Vagina (tissue), 2 donors: ENCODE data around the gene GJA5. TPM values are rescaled to one million over a fixed set of nuclear protein-coding genes. Genes with fewer than 3 reads are reported as not detected.

ENCODE experiments used
- DNase-seq, 2 donors: peaks; one replicate each; pipeline ENCODE4 v3.0.0-alpha.2; 2017; ENCODE audit errors: extremely low spot score in 2 of 2
- H3K27ac ChIP-seq: fragments of 200-600 bp; sonication (generic); one replicate; pipeline ENCODE4 v1.5.1; 2019
- H3K27me3 ChIP-seq: fragments of 200-600 bp; sonication (generic); one replicate; pipeline ENCODE4 v1.5.1; 2019
- H3K36me3 ChIP-seq, 2 donors: fragments of 200-600 bp; sonication (generic); one replicate each; pipeline ENCODE4 v1.5.1; 2017 to 2019
- H3K4me1 ChIP-seq: fragments of 200-600 bp; sonication (generic); one replicate; pipeline ENCODE4 v1.5.1; 2019
- H3K4me3 ChIP-seq, 2 donors: fragments of 200-600 bp; sonication (generic); 1 replicate in 1 of 2; 2 replicates in 1 of 2; pipeline ENCODE4 v1.5.1; 2016 to 2019
- H3K9me3 ChIP-seq: fragments of 200-600 bp; sonication (generic); one replicate; pipeline ENCODE4 v1.5.1; 2019
- CTCF ChIP-seq, 3 experiments: fragments of 450-650 bp in 2 of 3; fragments of 200-600 bp in 1 of 3; sonication (generic) in 1 of 3; IDR thresholded peaks; one replicate each; pipeline ENCODE4 v1.5.1; 2017 to 2019; ENCODE audit warnings: antibody characterized with exemption in 3 of 3, mild to moderate bottlenecking in 2 of 3, moderate library complexity in 2 of 3
- POLR2A ChIP-seq, 2 donors: fragments of 450-650 bp; IDR thresholded peaks; one replicate each; pipeline ENCODE4 v1.6.1; 2017; ENCODE audit warnings: antibody characterized with exemption in 2 of 2, mild to moderate bottlenecking in 2 of 2, moderate library complexity in 2 of 2
- POLR2AphosphoS5 ChIP-seq, 2 donors: sonication (generic); formaldehyde crosslinking; IDR thresholded peaks; one replicate each; pipeline ENCODE4 v1.9.0; 2017; ENCODE audit warnings: antibody characterized with exemption in 2 of 2, mild to moderate bottlenecking in 2 of 2, low read depth in 1 of 2; ENCODE audit not compliant: insufficient read depth in 1 of 2
- intact Hi-C: fragments of 100-400 bp; cut with DNase I; formaldehyde crosslinking; loops from one replicate; pipeline ENCODE4 v1.15.1; 2023
- total RNA-seq: library from RNA; depleted of rRNA; stranded (reverse); fragments of >200 nt; gene quantifications from one replicate; pipeline ENCODE4 v1.2.3, GENCODE V29; 2016

Gene GJA5
- 11.5 TPM for total RNA-seq

DNA sequence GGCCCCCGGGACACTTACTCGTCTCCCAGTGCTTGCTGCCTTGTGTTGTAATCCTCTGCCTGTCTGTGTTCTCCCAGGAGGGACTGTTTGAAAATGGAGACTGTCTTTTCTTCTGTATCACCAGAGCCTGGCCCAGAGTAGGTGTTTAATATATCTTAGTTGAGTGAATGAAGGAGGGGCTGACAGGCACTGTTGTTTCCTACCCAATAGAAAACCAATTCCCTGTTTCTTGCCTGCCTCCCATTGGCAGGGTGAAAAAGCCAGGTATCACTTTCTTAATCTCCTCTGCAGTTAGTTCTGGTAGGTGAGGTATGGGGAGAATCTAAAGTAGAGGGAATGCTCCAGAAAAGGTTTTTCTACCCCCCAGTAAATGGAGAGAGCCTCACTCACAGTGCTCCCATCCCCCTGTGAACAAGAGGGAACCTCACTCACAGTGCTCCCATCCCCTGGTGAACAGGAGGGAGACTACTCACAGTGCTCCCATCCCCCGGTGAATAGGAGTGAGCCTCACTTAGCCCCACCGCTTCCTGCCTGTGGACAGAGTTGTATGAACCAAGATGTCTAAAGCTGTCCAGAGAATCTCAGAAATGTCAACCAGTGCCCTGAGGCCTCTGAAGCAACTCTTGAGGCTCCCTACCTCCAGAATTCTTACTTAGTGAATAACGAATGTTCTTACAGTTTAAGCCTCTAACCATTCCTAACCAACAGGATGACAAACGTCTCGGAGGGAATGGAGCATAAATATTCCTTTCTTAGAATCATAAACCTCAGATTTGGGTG, at the start of gene GJA5:
Gene GJA5, minus strand, starts transcription at position 122 of the 780 bp plus-strand sequence. CDS start 1,364 bp downstream, outside the sequence.
- H3K4me1 ChIP-seq = peaks cover 7% of the 10 kb centered on the region
- TF ChIP-seq CTCF (IDR thresholded peaks at IDR 0.05) = no peak
- no peak for TF ChIP-seq POLR2A (IDR thresholded peaks at IDR 0.05)
- TF ChIP-seq POLR2AphosphoS5 (IDR thresholded peaks at IDR 0.05; ENCODE audit: insufficient read depth in 1 of 2, low read depth in 1 of 2) = no peak
- H3K27me3 ChIP-seq = no peaks in the 10 kb centered on the region
- intact Hi-C loops = no loop called here
- H3K36me3 ChIP-seq = no peaks in the 10 kb centered on the region
- no peak within 1 kb of the TSS for H3K4me3 ChIP-seq
- no peaks in the 10 kb centered on the region for H3K9me3 ChIP-seq
- H3K27ac ChIP-seq = no peak within 1 kb of the TSS
- no peak for DNase-seq

DNA sequence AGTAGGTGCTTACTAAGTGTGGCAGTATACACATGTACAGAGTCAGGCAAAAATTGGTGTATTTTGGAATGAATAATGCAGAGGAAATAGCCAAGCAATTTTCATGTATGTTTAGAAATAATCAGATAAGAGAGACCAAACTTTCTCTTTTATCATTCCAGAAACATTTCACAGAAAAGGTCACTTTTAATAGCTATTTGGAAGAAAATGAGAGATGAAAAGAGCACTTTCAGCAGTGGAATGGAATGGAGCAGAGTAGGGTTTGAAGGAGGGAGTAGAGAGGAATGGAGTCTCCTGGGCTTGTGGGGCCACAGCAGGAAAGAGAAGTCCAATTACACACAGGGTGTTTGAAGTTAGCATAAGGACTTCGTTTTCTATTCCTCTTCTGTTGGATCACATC, 48.8 kb upstream of the GJA5 start:
- DNase-seq = no peak
- TF ChIP-seq POLR2AphosphoS5 (IDR thresholded peaks at IDR 0.05; ENCODE audit: insufficient read depth in 1 of 2, low read depth in 1 of 2) (no peak), POLR2A (IDR thresholded peaks at IDR 0.05) (no peak), CTCF (IDR thresholded peaks at IDR 0.05) (no peak)
- intact Hi-C loops = no loop called here

DNA sequence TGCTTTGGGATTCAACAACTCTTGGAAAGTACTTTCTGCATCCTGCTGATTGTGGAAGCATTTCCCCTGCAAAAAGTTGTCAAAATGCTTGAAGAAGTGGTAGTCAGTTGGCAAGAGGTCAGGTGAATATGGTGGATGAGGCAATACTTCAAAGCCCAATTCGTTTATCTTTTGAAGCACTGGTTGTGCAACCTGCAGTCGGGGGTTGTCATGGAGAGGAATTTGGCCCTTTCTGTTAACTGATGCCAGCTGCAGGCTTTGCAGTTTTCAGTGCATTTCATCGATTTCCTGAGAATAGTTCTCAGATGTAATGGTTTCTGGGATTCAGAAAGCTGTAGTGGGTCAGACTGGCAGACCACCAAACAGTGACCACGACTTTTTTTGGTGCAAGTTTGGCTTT, 47.6 kb upstream of the GJA5 start:
- TF ChIP-seq POLR2AphosphoS5 (IDR thresholded peaks at IDR 0.05; ENCODE audit: insufficient read depth in 1 of 2, low read depth in 1 of 2) (no peak), CTCF (IDR thresholded peaks at IDR 0.05) (no peak), POLR2A (IDR thresholded peaks at IDR 0.05) (no peak)
- no peaks in the 10 kb centered on the region for H3K4me1 ChIP-seq
- intact Hi-C loops = no loop called here

More for the DNA sequence above, 48.8 kb upstream of the GJA5 start:
- Histone ChIP-seq H3K4me3 (no peak overlapping the region), H3K9me3 (no peaks in the 10 kb centered on the region), H3K27me3 (no peaks in the 10 kb centered on the region), H3K27ac (no peak overlapping the region), H3K4me1 (no peaks in the 10 kb centered on the region), H3K36me3 (no peaks in the 10 kb centered on the region)

DNA sequence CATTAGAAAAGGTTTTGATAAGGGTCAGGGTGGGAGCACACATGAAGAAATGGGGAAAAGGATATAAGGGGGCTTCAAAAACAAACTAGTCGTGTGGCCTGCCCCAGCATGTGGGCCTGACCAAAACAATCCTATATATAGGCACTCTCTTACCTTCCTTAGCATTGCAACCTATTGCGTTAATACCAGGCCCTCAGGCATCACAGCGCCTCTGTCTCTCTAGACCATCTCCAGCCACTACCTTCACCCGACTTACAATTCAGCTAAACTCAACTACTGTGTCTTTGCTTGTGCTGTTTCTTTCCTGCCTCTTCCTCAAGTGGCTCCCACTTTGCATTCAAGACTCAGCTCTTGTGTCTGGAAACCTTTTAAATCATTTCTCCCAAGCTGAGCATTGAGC, 47.0 kb upstream of the GJA5 start:
- H3K27me3 ChIP-seq = no peaks in the 10 kb centered on the region
- no peaks in the 10 kb centered on the region for H3K9me3 ChIP-seq
- no peaks in the 10 kb centered on the region for H3K4me1 ChIP-seq
- H3K27ac ChIP-seq = no peak overlapping the region
- TF ChIP-seq POLR2A (IDR thresholded peaks at IDR 0.05) (no peak), POLR2AphosphoS5 (IDR thresholded peaks at IDR 0.05; ENCODE audit: insufficient read depth in 1 of 2, low read depth in 1 of 2) (no peak), CTCF (IDR thresholded peaks at IDR 0.05) (no peak)
- intact Hi-C loops = no loop called here
- H3K36me3 ChIP-seq = no peaks in the 10 kb centered on the region
- H3K4me3 ChIP-seq = no peak overlapping the region
- no peak for DNase-seq

More for the DNA sequence above, 47.6 kb upstream of the GJA5 start:
- no peaks in the 10 kb centered on the region for H3K27me3 ChIP-seq
- H3K9me3 ChIP-seq = no peaks in the 10 kb centered on the region
- H3K27ac ChIP-seq = no peak overlapping the region
- DNase-seq = no peak
- no peak overlapping the region for H3K4me3 ChIP-seq
- no peaks in the 10 kb centered on the region for H3K36me3 ChIP-seq
